ENCODE measurements around the gene MRPL50. TPM values are rescaled to one million over a fixed set of nuclear protein-coding genes. Genes with fewer than 3 reads are reported as not detected.

Gene MRPL50
- polyA plus RNA-seq, 1 of the 3 experiments (the other 2 are of a cell fraction): 6.3 TPM

GRCh38 chr9:101380295-101380694, 18.1 kb downstream of the MRPL50 start (continued):
- no peak for TF ChIP-seq ZBTB33 (IDR thresholded peaks at IDR 0.05; ENCODE audit: borderline replicate concordance, low read depth)
- TF ChIP-seq TEAD4 (IDR thresholded peaks at IDR 0.05; ENCODE audit: borderline replicate concordance, insufficient read depth): no peak
- TF ChIP-seq RXRA (IDR thresholded peaks at IDR 0.05; ENCODE audit: borderline replicate concordance, low read depth): no peak

- H4K20me1 ChIP-seq (ENCODE audit: insufficient read depth): no peaks in the 10 kb centered on the region
- CTCF ChIA-PET: interaction anchor here (0.6 to 1.0 kb wide), 2 partner anchors 12 to 65 kb away, joined by 3 read pairs; no protein-coding TSS in a partner anchor
- peak overlapping the region; percentile 69 for H3K4me2 ChIP-seq
- H2AFZ ChIP-seq (ENCODE audit: low read depth): peak overlapping the region; percentile 59; the same call in 1 of the 2 replicates
- H3K4me1 ChIP-seq (ENCODE audit: control insufficient read depth in 1 of 2, insufficient read depth in 2 of 2, low read depth in 1 of 2, low read length in 1 of 2): peaks cover 0 to 14% of the 10 kb centered on the region in 2 experiments; a peak in 2 of 4 replicates
- no peaks in the 10 kb centered on the region for H3K36me3 ChIP-seq (replicated peaks in 1 of 2; ENCODE audit: control insufficient read depth in 1 of 2, insufficient read depth in 2 of 2, low read length in 1 of 2)
- POLR2A ChIA-PET: no interaction called here
- DNase-seq: no peak
- H3K27ac ChIP-seq (ENCODE audit: low read depth in 2 of 2, low read length in 1 of 2): peak overlapping the region in 1 of 2 experiments; percentile 84; a peak in 2 of 4 replicates
- peaks cover 23% of the 10 kb centered on the region for H3F3A ChIP-seq (replicated peaks; ENCODE audit: insufficient read depth)
- H3K4me3 ChIP-seq (ENCODE audit: low read depth in 2 of 2, low read length in 1 of 2): no peak overlapping the region
- 15% methylated on average over 6 of the region's 6 CpGs for WGBS (ENCODE audit: low lambda C conversion rate)
- no peaks in the 10 kb centered on the region for H3K9me2 ChIP-seq
- H3K79me2 ChIP-seq (ENCODE audit: insufficient read depth): no peaks in the 10 kb centered on the region
- peaks cover 7% of the 10 kb centered on the region; the same call in 1 of the 2 replicates for H3K9me3 ChIP-seq
- no peaks in the 10 kb centered on the region for H3K27me3 ChIP-seq (ENCODE audit: insufficient read depth)
- peak overlapping the region; percentile 45; the same call in 1 of the 2 replicates for H3K9ac ChIP-seq
- no peak for TF ChIP-seq RFX5 (IDR thresholded peaks at IDR 0.05; ENCODE audit: low read length)
- no peak for TF ChIP-seq MXI1 (IDR thresholded peaks at IDR 0.05; ENCODE audit: low read depth, low read length)
- no peak for TF ChIP-seq SIN3A (IDR thresholded peaks at IDR 0.05; ENCODE audit: borderline replicate concordance, low read depth, low read length)
- TF ChIP-seq TAF1 (IDR thresholded peaks at IDR 0.05; ENCODE audit: borderline replicate concordance, low read depth, low read length): no peak
- TF ChIP-seq NRF1 (IDR thresholded peaks at IDR 0.05; ENCODE audit: low read depth, low read length): no peak
- TF ChIP-seq FOSL2 (IDR thresholded peaks at IDR 0.05; ENCODE audit: borderline replicate concordance, low read depth): peak; percentile 87
- TF ChIP-seq MEF2A (IDR thresholded peaks at IDR 0.05; ENCODE audit: borderline replicate concordance, low read depth): no peak
- no peak for TF ChIP-seq USF1 (IDR thresholded peaks at IDR 0.05; ENCODE audit: borderline replicate concordance, low read depth)
- 0 out of 2 replicates have a peak, but pooled peaks have one; percentile 13 for TF ChIP-seq RXRA (IDR thresholded peaks at IDR 0.05; ENCODE audit: borderline replicate concordance, low read depth)
- no peak for TF ChIP-seq GABPA (IDR thresholded peaks at IDR 0.05; ENCODE audit: low read depth)
- no peak for TF ChIP-seq GATA2 (CRISPR knock-in tag; IDR thresholded peaks at IDR 0.05)
- no peak for TF ChIP-seq ELF1 (IDR thresholded peaks at IDR 0.05)
- peak in 1 of 2 experiments; percentile 60; a peak in 1 of 4 replicates for TF ChIP-seq EP300 (IDR thresholded peaks at IDR 0.05; ENCODE audit: borderline replicate concordance in 1 of 2, low read depth in 1 of 2, low read length in 1 of 2)
- TF ChIP-seq CHD2 (IDR thresholded peaks at IDR 0.05; ENCODE audit: low read length, partially characterized antibody): no peak
- peak; percentile 38; the same call in 1 of the 2 replicates for TF ChIP-seq NFIC (IDR thresholded peaks at IDR 0.05; ENCODE audit: borderline replicate concordance)
- peak; percentile 88 for TF ChIP-seq JUND (IDR thresholded peaks at IDR 0.05)
- TF ChIP-seq SMC3 (IDR thresholded peaks at IDR 0.05; ENCODE audit: low read depth, low read length): no peak
- TF ChIP-seq, protein P1, sequence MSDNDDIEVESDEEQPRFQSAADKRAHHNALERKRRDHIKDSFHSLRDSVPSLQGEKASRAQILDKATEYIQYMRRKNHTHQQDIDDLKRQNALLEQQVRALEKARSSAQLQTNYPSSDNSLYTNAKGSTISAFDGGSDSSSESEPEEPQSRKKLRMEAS (IDR thresholded peaks at IDR 0.05; ENCODE audit: low read depth): peak; percentile 47
- TF ChIP-seq RAD21 (IDR thresholded peaks at IDR 0.05; ENCODE audit: low read length): no peak
- no peak for TF ChIP-seq FOXJ3 (CRISPR knock-in tag; IDR thresholded peaks at IDR 0.05)
- no peak for TF ChIP-seq CTCF (IDR thresholded peaks at IDR 0.05)
- no peak for TF ChIP-seq USF2 (IDR thresholded peaks at IDR 0.05; ENCODE audit: borderline replicate concordance, low read depth, low read length)
- peak; percentile 33; the same call in 1 of the 2 replicates for TF ChIP-seq POLR2AphosphoS5 (IDR thresholded peaks at IDR 0.05; ENCODE audit: low read depth, low read length)
- peak; percentile 60 for TF ChIP-seq TCF12 (IDR thresholded peaks at IDR 0.05)
- TF ChIP-seq FOXM1 (IDR thresholded peaks at IDR 0.05; ENCODE audit: low read depth): no peak
These were observed 22.1 kb downstream of the MRPL50 start for GRCh38 chr9:101376111-101376848.
